H1 (cell line): ENCODE results near the gene SPEM1.
A peak's percentile ranks its signal among the peaks of the same experiment; 100 is the strongest.

Experiments used
- CHD1 ChIP-seq: IDR thresholded peaks from 2 replicates; pipeline ENCODE4 v1.6.1; 2012; ENCODE audit warnings: low read depth, low read length, improper control_type of control experiment
- CTCF ChIP-seq, 3 experiments: IDR thresholded peaks; 1 replicate in 2 of 3; 2 replicates in 1 of 3; pipeline versions ENCODE4 v1.5.1 to v1.6.1; 2011; ENCODE audit warnings: low read length in 3 of 3, mild to moderate bottlenecking in 3 of 3, inconsistent platforms in 2 of 3, low read depth in 1 of 3, moderate library complexity in 1 of 3; ENCODE audit not compliant: insufficient read depth in 1 of 3; ENCODE audit errors: control extremely low read depth in 1 of 3
- EP300 ChIP-seq, 2 experiments: IDR thresholded peaks; 1 replicate in 1 of 2; 2 replicates in 1 of 2; pipeline ENCODE4 v1.6.1; 2011 to 2012; ENCODE audit warnings: low read depth in 2 of 2, low read length in 2 of 2, mild to moderate bottlenecking in 2 of 2, borderline replicate concordance in 1 of 2, inconsistent platforms in 1 of 2, moderate library complexity in 1 of 2
- EZH2 ChIP-seq: fragments of 200-600 bp; sonication (generic); IDR thresholded peaks from 2 replicates; pipeline ENCODE4 v1.7.1; 2012; ENCODE audit warnings: low read depth, mild to moderate bottlenecking, moderate library complexity, low read length, inconsistent platforms; ENCODE audit not compliant: severe bottlenecking
- GABPA ChIP-seq: IDR thresholded peaks from 2 replicates; pipeline ENCODE4 v1.6.1; 2011; ENCODE audit warnings: mild to moderate bottlenecking, low read length, moderate library complexity, borderline replicate concordance; ENCODE audit not compliant: insufficient read depth
- KDM1A ChIP-seq: fragments of 200-600, 300-600 bp; sonication (generic); IDR thresholded peaks from 2 replicates; pipeline ENCODE4 v1.7.1; 2016; ENCODE audit warnings: mild to moderate bottlenecking, low read length, borderline replicate concordance
- PHF8 ChIP-seq: fragments of 200-600 bp; sonication (generic); conservative IDR thresholded peaks from 2 replicates; pipeline ENCODE4 v1.7.1; 2012; ENCODE audit warnings: low read depth, mild to moderate bottlenecking, inconsistent platforms, low read length, moderate library complexity
- POLR2A ChIP-seq, 2 experiments: IDR thresholded peaks; 1 replicate in 1 of 2; 2 replicates in 1 of 2; pipeline ENCODE4 v1.6.1; 2011; ENCODE audit warnings: low read depth in 2 of 2, low read length in 2 of 2, mild to moderate bottlenecking in 2 of 2; ENCODE audit errors: control extremely low read depth in 1 of 2
- POLR2AphosphoS5 ChIP-seq: IDR thresholded peaks from 2 replicates; pipeline ENCODE4 v1.6.1; 2011; ENCODE audit warnings: low read depth, low read length
- SIN3A ChIP-seq, 2 experiments: IDR thresholded peaks in 1 of 2; conservative IDR thresholded peaks in 1 of 2; 2 replicates each; pipeline ENCODE4 v1.6.1; 2011 to 2012; ENCODE audit warnings: low read length in 2 of 2, improper control_type of control experiment in 1 of 2, low read depth in 1 of 2, mild to moderate bottlenecking in 1 of 2
- YY1 ChIP-seq: IDR thresholded peaks from 2 replicates; pipeline ENCODE4 v1.6.1; 2011; ENCODE audit warnings: low read depth, mild to moderate bottlenecking, low read length
- ZNF274 ChIP-seq: IDR thresholded peaks from 2 replicates; pipeline ENCODE4 v1.7.0; 2012; ENCODE audit warnings: low read length, borderline replicate concordance; ENCODE audit errors: extremely low read depth

GRCh38 chr17:7440834-7441195 lies 20.7 kb downstream of the SPEM1 start:
- TF ChIP-seq KDM1A (0 out of 2 replicates have a peak, but pooled peaks have one; percentile 32), PHF8 (no peak), ZNF274 (no peak), EP300 (IDR thresholded peaks at IDR 0.05; ENCODE audit: borderline replicate concordance in 1 of 2, low read depth in 2 of 2, low read length in 2 of 2) (no peak), SIN3A (conservative IDR thresholded peaks at IDR 0.05 in 1 of 2, IDR thresholded peaks at IDR 0.05 in 1 of 2; ENCODE audit: low read depth in 1 of 2, low read length in 2 of 2) (peak in 1 of 2 experiments; percentile 83; a peak in 3 of 4 replicates), CTCF (IDR thresholded peaks at IDR 0.05; ENCODE audit: control extremely low read depth in 1 of 3, insufficient read depth in 1 of 3, low read depth in 1 of 3, low read length in 3 of 3) (peak in 1 of 3 experiments; percentile 12; a peak in 1 of 4 replicates), POLR2A (IDR thresholded peaks at IDR 0.05; ENCODE audit: control extremely low read depth in 1 of 2, low read depth in 2 of 2, low read length in 2 of 2) (no peak), POLR2AphosphoS5 (no peak), EZH2 (no peak), CHD1 (no peak), GABPA (no peak), YY1 (no peak)
